Measurements from ENCODE around the gene STX4.
"Not testable (repeated sequence)": the region's sequence is repeated elsewhere in the genome, so short reads cannot be mapped to it uniquely, and the experiment has no call there.

- TF ChIP-seq CTCF, POLR2A (IDR thresholded peaks at IDR 0.05): not testable (repeated sequence)
These were observed 15.6 kb upstream of the STX4 start for GRCh38 chr16:31017756-31018155.

Measured in thyroid gland (tissue), 4 donors.